ENCODE measurements around the gene RBM48.

DNA sequence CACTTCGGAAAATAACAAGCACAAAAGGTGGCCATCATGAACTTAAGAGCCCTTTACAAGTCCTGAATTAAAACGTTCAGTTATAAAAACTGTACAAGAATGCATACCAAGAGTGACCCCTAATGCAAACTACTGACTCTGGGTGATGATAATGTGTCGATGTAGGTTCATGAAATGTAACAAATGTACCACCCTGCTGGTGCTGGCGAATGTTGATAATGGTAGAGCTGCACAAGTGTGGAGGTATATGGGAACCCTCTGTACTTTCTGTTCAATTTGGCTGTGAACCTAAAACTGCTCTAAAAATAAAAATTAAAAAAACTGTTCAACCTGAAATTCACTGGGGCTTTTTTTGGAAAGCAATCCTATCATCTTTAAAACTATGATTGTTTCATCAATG is 58.2 kb downstream of the RBM48 start:
- TF ChIP-seq CTCF (IDR thresholded peaks at IDR 0.05) = no peak
- TF ChIP-seq ZFX (IDR thresholded peaks at IDR 0.05; ENCODE audit: borderline replicate concordance) = no peak

Measured in 22Rv1 (cell line).